Rectal smooth muscle tissue (tissue), 1 donor: ENCODE measurements around the gene ATP11A.

Experiments used
- H3K27ac ChIP-seq: one replicate; pipeline ENCODE4 v1.7.0; 2013; ENCODE audit warnings: low read depth, low read length, inconsistent platforms
- H3K27me3 ChIP-seq: one replicate; pipeline ENCODE4 v1.7.0; 2013; ENCODE audit warnings: low read length; ENCODE audit not compliant: control insufficient read depth, insufficient read depth
- H3K36me3 ChIP-seq: one replicate; pipeline ENCODE4 v1.7.0; 2013; ENCODE audit warnings: low read length; ENCODE audit not compliant: control insufficient read depth, insufficient read depth
- H3K4me1 ChIP-seq: one replicate; pipeline ENCODE4 v1.7.0; 2013; ENCODE audit warnings: low read length; ENCODE audit not compliant: control insufficient read depth, insufficient read depth
- H3K4me3 ChIP-seq: one replicate; pipeline ENCODE4 v1.7.0; 2013; ENCODE audit warnings: low read length
- H3K9ac ChIP-seq: one replicate; pipeline ENCODE4 v1.7.0; 2013; ENCODE audit warnings: low read length

The ATP11A gene

DNA sequence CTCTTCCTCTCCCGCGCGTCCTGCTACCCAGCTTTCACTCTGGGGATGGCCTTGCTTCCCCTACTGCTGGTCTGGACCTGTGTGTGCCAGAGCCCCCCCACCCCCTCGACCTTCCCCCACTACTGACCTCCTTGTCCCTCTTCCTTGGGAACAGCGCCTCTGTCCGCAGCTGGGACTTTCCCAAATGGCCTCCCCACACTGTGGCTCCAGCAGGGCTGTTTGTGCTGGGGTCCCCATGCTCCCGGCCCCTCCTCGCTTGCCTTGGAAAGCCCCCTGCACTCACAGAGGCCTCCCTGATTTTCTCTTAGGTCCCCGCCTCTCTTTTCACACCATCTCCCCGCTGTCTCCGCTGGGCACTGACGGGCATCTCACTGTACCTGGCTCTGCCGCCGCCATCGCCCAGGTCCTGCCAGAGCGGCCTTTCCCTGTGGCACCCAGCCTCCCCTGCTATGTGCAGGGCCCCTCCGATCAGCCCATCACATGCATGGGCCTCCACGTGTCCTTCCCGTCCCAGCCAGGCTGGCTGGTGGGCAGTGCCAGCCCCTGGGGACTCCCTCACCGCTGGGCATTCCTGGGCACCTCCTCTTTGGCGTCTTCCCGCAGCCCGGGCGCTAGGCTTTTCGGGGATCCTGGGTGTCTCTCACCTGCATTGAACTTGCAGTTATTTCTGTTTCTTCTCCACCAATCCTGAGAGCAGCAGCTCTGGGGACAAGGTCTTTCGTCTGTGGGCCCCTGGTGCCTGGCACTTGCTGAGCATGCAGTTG lies 118.7 kb downstream of the ATP11A start:
- no peaks in the 10 kb centered on the region for H3K27me3 ChIP-seq
- H3K27ac ChIP-seq, result no peak overlapping the region
- H3K4me3 ChIP-seq, result no peak overlapping the region
- no peak overlapping the region for H3K9ac ChIP-seq
- H3K36me3 ChIP-seq, result no peaks in the 10 kb centered on the region
- H3K4me1 ChIP-seq, result no peaks in the 10 kb centered on the region

DNA sequence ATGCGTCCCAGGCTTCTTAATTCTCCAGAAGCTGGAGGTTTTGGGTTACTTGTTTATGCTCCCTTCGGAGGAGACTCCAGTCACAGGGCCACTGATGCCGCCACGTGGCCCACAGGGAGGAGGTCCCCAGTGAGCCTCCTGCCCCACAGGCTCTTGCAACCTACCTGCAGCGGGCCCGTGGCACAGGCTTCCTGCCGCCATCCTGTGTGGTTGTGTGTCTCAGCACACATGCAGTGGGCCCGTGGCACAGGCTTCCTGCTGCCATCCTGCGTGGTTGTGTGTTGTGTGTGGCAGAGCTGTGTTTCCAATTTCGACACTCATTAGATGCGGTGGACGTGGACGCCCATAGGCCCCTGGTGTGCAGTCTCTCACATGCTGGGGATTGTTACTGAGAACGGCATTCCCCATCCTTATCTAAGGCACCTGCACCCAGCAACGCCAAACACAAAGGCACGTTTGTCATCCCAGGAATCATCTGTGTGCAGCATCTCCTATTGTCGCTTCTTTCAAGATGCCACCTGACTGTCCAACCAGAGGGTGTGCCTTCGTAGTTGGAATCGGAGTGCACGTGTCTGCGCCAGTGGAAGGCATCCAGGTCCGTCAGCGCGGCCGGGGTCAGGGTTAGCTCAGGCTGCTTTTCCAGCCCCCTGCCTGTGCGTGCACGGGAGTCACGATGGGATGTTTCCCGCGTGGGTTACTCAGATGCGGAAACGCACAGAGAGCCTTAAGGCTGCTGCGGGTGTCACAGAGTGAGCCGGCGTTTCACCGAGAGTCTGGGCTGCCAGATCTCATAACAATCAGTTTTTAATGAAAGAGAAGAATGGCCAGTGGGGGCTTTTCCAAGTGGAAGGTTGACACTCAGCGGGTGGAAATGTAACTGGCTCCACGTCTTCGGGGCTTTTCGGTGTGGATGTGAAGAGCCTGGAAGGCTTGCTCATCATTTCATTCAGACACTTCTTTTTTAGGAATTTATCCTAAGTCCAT lies 119.8 kb downstream of the ATP11A start:
- H3K27ac ChIP-seq, result no peak overlapping the region
- H3K4me3 ChIP-seq, result no peak overlapping the region
- no peaks in the 10 kb centered on the region for H3K36me3 ChIP-seq
- no peak overlapping the region for H3K9ac ChIP-seq
- H3K27me3 ChIP-seq, result no peaks in the 10 kb centered on the region
- H3K4me1 ChIP-seq, result no peaks in the 10 kb centered on the region

DNA sequence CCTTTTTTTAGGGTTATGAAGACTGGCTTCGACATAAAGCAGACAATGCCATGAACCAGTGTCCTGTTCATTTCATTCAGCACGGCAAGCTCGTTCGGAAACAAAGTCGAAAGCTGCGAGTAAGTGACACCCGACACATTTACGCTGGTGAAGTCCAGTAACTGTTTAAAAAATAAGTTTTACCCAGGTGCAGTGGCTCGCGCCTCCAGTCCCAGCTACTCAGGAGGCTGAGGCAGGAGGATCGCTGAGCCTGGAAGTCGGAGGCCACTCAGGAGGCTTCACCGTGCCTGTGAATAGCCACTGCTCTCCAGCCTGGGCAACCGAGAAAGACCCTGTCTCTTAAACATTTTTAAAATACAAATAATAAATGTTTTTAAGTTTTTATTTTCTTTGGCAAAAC lies 120.8 kb downstream of the ATP11A start:
- Histone ChIP-seq H3K4me3 (no peak overlapping the region), H3K27me3 (no peaks in the 10 kb centered on the region), H3K27ac (no peak overlapping the region), H3K36me3 (no peaks in the 10 kb centered on the region), H3K4me1 (no peaks in the 10 kb centered on the region), H3K9ac (no peak overlapping the region)

DNA sequence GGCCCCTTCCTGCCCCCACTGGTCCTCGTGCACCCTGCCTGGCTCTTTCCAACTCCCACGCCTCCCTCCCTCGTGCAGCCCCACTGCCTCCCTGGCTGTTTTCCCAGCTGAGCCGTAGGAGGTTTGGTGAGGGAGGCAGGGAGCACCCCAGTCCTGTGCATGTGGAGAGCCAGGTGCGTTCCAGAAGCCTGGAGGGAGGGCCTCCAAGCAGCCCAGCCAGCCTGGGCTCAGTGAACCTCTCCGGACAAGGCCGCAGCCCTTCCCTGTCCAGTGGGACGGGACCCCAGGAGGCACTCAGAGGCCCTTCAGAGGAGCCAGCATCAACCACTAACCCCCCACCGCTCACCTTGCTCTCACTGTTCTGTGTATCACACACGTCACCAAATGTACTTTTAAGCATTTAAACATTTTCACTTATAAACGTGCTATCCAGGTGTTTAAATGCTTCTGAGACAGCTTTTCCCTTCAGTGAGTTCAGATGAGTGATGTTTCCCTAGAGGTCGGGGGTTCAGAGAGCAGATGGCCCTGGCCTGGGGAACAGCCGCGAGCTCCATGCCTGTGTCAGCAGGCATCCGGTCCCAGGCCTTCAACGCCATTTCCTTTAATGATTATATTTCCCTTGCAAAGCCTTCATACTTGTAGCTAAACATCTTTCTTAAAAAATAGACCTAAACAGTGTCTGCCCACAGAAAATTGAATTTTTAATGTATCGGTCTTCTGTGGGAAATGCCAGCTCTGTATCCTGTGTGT lies 122.6 kb downstream of the ATP11A start:
- no peaks in the 10 kb centered on the region for H3K4me1 ChIP-seq
- H3K4me3 ChIP-seq, result no peak overlapping the region
- H3K36me3 ChIP-seq, result peaks cover 3% of the 10 kb centered on the region
- H3K27me3 ChIP-seq, result no peaks in the 10 kb centered on the region
- no peak overlapping the region for H3K9ac ChIP-seq
- H3K27ac ChIP-seq, result no peak overlapping the region

DNA sequence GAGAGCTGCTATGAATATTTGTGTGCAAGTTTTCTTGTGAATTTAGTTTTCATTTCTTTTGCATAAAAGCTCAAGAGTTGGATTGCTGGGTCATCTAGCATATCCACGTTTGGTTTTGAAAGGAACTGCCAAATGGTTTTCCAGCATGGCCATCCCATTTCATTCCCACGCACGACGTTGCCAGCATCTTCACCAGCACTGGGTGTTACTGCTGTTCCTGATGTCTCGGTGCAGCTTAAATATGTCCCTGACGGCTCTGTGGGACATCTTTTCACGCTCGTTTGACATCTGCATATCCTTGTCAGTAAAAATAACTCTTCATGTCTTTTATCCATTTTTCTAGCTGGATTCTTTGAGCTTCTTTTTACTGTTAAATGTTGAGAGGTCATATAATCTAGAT lies 123.7 kb downstream of the ATP11A start:
- Histone ChIP-seq H3K36me3 (peaks cover 6% of the 10 kb centered on the region), H3K27ac (no peak overlapping the region), H3K9ac (no peak overlapping the region)

DNA sequence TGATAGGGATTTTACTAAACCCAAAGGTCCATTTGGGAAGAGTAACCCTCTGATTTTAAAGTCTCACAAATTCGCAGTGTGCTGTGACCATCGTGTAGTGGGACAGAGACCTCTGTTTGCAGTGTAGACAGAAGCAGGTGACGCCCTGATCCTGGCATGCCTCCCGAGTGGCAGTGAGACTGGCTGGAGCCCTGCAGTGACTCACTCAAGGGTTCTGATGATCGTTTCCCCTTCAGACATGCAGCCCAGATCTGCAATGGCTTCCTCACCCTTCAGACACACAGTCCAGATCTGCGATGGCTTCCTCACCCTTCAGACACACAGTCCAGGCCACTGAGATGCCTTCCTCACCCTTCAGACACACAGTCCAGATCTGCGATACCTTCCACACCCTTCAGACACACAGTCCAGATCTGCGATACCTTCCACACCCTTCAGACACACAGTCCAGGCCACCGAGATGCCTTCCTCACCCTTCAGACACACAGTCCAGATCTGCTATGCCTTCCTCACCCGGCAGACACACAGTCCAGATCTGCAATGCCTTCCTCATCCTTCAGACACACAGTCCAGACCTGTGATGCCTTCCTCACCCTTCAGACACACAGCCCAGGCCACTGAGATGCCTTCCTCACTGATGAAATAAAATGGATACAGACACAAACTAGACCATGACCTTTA lies 125.2 kb downstream of the ATP11A start:
- no peak overlapping the region for H3K4me3 ChIP-seq
- H3K36me3 ChIP-seq, result peaks cover 6% of the 10 kb centered on the region
- no peaks in the 10 kb centered on the region for H3K4me1 ChIP-seq
- H3K27ac ChIP-seq, result no peak overlapping the region
- H3K9ac ChIP-seq, result no peak overlapping the region
- no peaks in the 10 kb centered on the region for H3K27me3 ChIP-seq

More for the DNA sequence above, 123.7 kb downstream of the ATP11A start:
- Histone ChIP-seq H3K4me3 (no peak overlapping the region), H3K27me3 (no peaks in the 10 kb centered on the region), H3K4me1 (no peaks in the 10 kb centered on the region)

DNA sequence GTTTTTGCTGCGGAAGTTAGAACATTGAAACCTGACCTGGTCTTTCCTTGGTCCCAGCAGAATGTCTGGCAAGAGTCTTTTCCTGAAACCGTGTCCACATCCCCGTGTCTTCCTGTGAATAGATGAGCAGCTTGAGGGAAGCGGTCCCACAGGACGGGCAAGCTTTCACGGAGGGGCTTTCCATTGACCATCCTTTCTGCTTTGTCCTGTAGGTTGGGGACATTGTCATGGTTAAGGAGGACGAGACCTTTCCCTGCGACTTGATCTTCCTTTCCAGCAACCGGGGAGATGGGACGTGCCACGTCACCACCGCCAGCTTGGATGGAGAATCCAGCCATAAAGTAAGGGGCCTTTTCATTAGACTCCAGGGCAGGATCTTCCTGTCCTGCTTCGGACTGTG lies 126.0 kb downstream of the ATP11A start:
- Histone ChIP-seq H3K4me1 (no peaks in the 10 kb centered on the region), H3K36me3 (peaks cover 6% of the 10 kb centered on the region), H3K9ac (no peak overlapping the region), H3K4me3 (no peak overlapping the region), H3K27ac (no peak overlapping the region), H3K27me3 (no peaks in the 10 kb centered on the region)

DNA sequence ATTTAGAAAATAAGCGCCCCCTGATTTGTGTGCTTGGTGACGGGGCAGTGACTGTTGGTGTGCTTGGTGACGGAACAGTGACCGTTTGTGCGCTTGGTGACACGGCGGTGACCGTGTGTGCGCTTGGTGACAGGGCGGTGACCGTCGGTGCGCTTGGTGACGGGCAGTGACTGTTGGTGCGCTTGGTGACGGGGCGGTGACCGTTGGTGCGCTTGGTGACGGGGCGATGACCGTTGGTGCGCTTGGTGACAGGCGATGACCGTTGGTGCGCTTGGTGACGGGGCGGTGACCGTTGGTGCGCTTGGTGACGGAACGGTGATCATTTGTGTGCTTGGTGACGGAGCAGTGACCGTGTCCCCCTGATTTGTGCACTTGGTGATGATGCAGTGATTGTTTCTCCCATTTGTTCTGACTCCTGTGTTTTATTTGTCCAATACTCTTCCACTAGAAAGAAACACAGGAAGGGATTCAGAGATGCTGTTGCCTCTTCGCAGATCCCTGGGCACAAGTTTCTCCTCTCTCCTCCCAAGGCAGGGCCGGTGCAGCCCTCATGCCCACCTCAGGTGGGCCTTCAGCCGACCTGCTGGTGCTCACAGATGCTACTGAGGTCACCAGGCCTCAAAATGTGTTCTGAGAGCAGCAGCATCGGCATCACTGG lies 128.3 kb downstream of the ATP11A start:
- Histone ChIP-seq H3K36me3 (peaks cover 6% of the 10 kb centered on the region), H3K4me3 (no peak overlapping the region), H3K27me3 (no peaks in the 10 kb centered on the region), H3K9ac (no peak overlapping the region), H3K4me1 (no peaks in the 10 kb centered on the region), H3K27ac (no peak overlapping the region)

DNA sequence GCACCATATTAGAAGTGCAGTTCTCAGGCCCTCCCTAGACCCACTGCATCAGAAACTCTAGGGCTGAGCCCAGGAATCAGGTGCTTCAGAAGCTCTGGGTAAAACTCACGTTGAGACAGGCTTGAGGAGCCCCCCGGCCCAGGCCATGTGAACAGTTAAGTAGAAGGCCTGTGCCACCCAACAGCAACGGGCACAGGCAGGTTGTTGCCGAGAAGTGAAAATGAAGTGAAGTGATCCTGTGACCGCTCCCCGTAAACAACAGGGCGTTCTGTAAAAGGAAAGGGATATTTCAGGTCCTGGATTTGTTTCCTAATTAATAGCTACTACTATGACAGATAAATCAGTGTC lies 128.8 kb downstream of the ATP11A start:
- no peak overlapping the region for H3K9ac ChIP-seq
- H3K36me3 ChIP-seq, result peaks cover 6% of the 10 kb centered on the region
- no peak overlapping the region for H3K27ac ChIP-seq
- no peak overlapping the region for H3K4me3 ChIP-seq
- H3K4me1 ChIP-seq, result no peaks in the 10 kb centered on the region
- H3K27me3 ChIP-seq, result no peaks in the 10 kb centered on the region

DNA sequence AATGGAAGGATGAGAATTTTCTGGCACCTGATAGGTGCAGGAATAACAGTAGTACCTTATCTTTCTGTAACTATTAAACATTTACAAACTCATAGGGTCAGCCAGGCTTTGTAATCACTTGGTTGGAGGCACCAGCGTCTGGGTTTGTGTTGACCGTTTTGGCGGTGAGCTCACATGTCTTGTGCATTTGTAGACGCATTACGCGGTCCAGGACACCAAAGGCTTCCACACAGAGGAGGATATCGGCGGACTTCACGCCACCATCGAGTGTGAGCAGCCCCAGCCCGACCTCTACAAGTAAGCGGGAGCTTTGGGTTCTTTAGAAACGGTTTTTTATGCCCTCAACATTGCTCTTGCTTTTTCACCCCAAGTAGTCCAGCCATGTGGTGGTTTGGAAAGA lies 129.3 kb downstream of the ATP11A start:
- H3K4me3 ChIP-seq, result no peak overlapping the region
- no peak overlapping the region for H3K27ac ChIP-seq
- peaks cover 6% of the 10 kb centered on the region for H3K36me3 ChIP-seq
- no peaks in the 10 kb centered on the region for H3K27me3 ChIP-seq
- no peak overlapping the region for H3K9ac ChIP-seq
- no peaks in the 10 kb centered on the region for H3K4me1 ChIP-seq

DNA sequence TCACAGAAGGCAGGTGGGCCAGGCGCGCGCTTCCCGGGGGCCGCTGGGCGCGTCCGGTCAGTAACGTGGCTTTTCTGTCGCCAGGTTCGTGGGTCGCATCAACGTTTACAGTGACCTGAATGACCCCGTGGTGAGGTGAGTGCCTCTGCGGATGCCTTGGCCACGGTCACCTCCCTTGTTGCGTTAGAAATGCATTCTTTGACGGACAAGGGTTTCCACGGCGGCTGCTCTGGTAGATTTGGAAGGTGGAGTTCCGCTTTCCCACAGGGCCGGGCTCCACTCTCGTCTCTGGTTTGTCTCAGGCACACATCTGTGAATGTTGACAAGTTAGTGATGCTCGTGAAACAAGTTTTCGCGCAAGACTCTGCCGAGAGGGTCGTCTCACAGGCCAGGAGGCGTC lies 130.0 kb downstream of the ATP11A start:
- H3K27ac ChIP-seq, result no peak overlapping the region
- H3K27me3 ChIP-seq, result no peaks in the 10 kb centered on the region
- H3K9ac ChIP-seq, result no peak overlapping the region
- H3K4me1 ChIP-seq, result no peaks in the 10 kb centered on the region
- peaks cover 6% of the 10 kb centered on the region for H3K36me3 ChIP-seq
- H3K4me3 ChIP-seq, result no peak overlapping the region
